ENCODE measurements around the gene ARID1B. TPM values are rescaled to one million over a fixed set of nuclear protein-coding genes. Genes with fewer than 3 reads are reported as not detected.

Gene ARID1B
- total RNA-seq, 1 donor from 2014 or later, result 101 TPM

DNA sequence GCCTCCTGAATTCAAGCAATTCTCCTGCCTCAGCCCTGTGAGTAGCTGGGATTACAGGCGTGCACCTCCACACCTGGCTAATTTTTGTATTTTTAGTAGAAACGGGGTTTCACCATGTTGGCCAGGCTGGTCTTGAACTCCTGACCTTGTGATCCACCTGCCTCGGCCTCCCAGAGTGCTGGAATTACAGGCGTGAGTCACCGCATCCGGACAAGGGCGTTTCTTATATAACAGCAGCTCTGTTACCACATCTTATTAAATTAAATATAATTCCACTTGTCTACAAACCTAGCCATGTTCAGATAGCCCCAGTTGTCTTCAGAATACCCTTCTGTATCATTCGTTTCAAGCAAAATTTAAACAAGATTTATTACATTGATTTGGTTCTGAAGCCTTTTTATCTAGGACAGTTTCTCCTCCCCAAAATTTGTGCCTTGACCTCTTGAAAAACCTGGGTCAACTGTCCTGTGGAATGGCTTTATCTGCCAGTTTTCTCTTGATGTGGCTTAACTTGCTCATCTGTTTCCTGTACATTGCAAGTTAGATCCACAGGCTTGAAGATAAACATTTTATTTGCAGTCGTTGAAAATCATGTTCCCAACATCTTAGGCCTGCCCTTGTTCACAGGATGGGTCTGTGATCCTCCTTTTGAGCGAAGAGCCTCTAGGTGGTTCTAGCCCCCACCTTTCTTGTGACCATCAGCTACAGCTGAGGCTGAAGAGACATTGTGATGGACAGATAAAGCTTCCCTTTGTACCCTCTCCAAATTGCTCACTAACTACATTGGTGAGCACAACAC, 132.2 kb downstream of the ARID1B start:
- H3K27me3 Mint-ChIP-seq (ENCODE audit: low read depth), result no peaks in the 10 kb centered on the region
- no peak overlapping the region for H3K27ac Mint-ChIP-seq (ENCODE audit: unreplicated experiment)
- H3K36me3 Mint-ChIP-seq (ENCODE audit: low read depth), result peaks cover 9% of the 10 kb centered on the region
- no peak overlapping the region for H3K4me3 Mint-ChIP-seq
- DNase-seq (ENCODE audit: low read depth, low spot score), result no peak
- peaks cover 22% of the 10 kb centered on the region for H3K4me1 Mint-ChIP-seq
- TF ChIP-seq, protein P1, sequence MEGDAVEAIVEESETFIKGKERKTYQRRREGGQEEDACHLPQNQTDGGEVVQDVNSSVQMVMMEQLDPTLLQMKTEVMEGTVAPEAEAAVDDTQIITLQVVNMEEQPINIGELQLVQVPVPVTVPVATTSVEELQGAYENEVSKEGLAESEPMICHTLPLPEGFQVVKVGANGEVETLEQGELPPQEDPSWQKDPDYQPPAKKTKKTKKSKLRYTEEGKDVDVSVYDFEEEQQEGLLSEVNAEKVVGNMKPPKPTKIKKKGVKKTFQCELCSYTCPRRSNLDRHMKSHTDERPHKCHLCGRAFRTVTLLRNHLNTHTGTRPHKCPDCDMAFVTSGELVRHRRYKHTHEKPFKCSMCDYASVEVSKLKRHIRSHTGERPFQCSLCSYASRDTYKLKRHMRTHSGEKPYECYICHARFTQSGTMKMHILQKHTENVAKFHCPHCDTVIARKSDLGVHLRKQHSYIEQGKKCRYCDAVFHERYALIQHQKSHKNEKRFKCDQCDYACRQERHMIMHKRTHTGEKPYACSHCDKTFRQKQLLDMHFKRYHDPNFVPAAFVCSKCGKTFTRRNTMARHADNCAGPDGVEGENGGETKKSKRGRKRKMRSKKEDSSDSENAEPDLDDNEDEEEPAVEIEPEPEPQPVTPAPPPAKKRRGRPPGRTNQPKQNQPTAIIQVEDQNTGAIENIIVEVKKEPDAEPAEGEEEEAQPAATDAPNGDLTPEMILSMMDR (conservative IDR thresholded peaks at IDR 0.05), result no peak
- no peaks in the 10 kb centered on the region for H3K9me3 Mint-ChIP-seq

- TF ChIP-seq, protein P1 (conservative IDR thresholded peaks at IDR 0.05), result no peak
- H3K9me3 Mint-ChIP-seq, result no peaks in the 10 kb centered on the region
- peaks cover 26% of the 10 kb centered on the region for H3K4me1 Mint-ChIP-seq
- H3K27me3 Mint-ChIP-seq (ENCODE audit: low read depth), result no peaks in the 10 kb centered on the region
- no peak overlapping the region for H3K4me3 Mint-ChIP-seq
- no peak overlapping the region for H3K27ac Mint-ChIP-seq (ENCODE audit: unreplicated experiment)
- DNase-seq (ENCODE audit: low read depth, low spot score), result no peak
- H3K36me3 Mint-ChIP-seq (ENCODE audit: low read depth), result peaks cover 10% of the 10 kb centered on the region
Observed at GRCh38 chr6:156910011-156910334, 132.8 kb downstream of the ARID1B start.

- H3K27me3 Mint-ChIP-seq (ENCODE audit: low read depth), result no peaks in the 10 kb centered on the region
- TF ChIP-seq, protein P1 (conservative IDR thresholded peaks at IDR 0.05), result no peak
- peaks cover 10% of the 10 kb centered on the region for H3K36me3 Mint-ChIP-seq (ENCODE audit: low read depth)
- no peak overlapping the region for H3K4me3 Mint-ChIP-seq
- no peak overlapping the region for H3K27ac Mint-ChIP-seq (ENCODE audit: unreplicated experiment)
- no peak for DNase-seq (ENCODE audit: low read depth, low spot score)
- H3K4me1 Mint-ChIP-seq, result peaks cover 26% of the 10 kb centered on the region
- H3K9me3 Mint-ChIP-seq, result no peaks in the 10 kb centered on the region
Observed at GRCh38 chr6:156910938-156911337, 133.8 kb downstream of the ARID1B start.

- Mint-ChIP-seq H3K27ac (ENCODE audit: unreplicated experiment) (no peak overlapping the region), H3K36me3 (ENCODE audit: low read depth) (peaks cover 10% of the 10 kb centered on the region), H3K9me3 (no peaks in the 10 kb centered on the region), H3K27me3 (ENCODE audit: low read depth) (no peaks in the 10 kb centered on the region), H3K4me1 (peaks cover 29% of the 10 kb centered on the region), H3K4me3 (no peak overlapping the region)
- TF ChIP-seq, protein P1 (conservative IDR thresholded peaks at IDR 0.05), result no peak
- no peak for DNase-seq (ENCODE audit: low read depth, low spot score)
Observed at GRCh38 chr6:156911581-156911980, 134.4 kb downstream of the ARID1B start.

DNA sequence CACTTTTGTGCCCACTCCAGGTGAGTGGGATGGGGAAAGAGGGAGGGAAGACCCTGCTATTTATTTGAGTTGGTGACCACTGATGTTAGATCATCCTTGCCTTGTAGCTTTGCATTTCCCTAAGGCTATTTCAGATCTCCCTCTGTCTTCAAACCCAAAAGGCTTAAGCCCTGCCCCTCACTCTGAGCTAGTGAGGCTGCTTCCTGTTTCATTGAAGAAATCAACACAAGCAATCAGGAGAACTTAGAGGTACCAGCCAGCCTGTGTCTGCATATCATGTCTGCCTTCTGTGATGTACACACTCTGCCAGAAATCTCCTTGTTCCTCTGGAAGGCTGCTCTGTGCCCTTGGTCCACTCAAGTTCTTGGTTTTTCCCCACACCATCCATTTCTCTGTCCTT, 135.3 kb downstream of the ARID1B start:
- H3K27ac Mint-ChIP-seq (ENCODE audit: unreplicated experiment), result no peak overlapping the region
- H3K4me1 Mint-ChIP-seq, result peaks cover 35% of the 10 kb centered on the region
- H3K27me3 Mint-ChIP-seq (ENCODE audit: low read depth), result no peaks in the 10 kb centered on the region
- TF ChIP-seq, protein P1 (conservative IDR thresholded peaks at IDR 0.05), result no peak
- H3K9me3 Mint-ChIP-seq, result no peaks in the 10 kb centered on the region
- peaks cover 10% of the 10 kb centered on the region for H3K36me3 Mint-ChIP-seq (ENCODE audit: low read depth)
- no peak overlapping the region for H3K4me3 Mint-ChIP-seq
- DNase-seq (ENCODE audit: low read depth, low spot score), result no peak

Measured in neural crest cell (in vitro differentiated cells).